ENCODE results near the gene HOMER2.

The HOMER2 gene

DNA sequence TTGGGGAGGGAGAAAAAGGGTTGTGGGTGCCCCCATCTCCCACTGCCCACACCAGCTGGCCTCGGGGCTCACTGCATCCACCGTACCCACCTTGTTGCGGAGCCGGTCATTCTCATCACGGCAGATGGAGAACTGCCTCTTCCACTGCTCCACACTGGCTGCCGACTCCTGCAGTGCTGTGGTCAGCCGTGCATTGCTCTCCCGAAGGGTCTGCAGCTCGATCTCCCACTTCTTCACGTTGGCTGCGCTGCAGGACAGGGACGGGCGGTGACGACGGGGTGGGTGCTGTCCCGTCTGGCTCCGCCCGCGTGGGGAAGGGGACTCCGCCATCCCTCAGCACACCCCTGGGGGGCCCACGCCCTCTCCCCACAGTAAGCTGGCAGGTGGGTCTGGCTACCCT, 98.0 kb downstream of the HOMER2 start:
- H3K4me2 ChIP-seq (ENCODE audit: insufficient read depth, low read length, poor library complexity, severe bottlenecking), result no peak overlapping the region
- H3K4me1 ChIP-seq (ENCODE audit: control insufficient read depth in 2 of 2, insufficient read depth in 1 of 2, low read depth in 1 of 2, low read length in 2 of 2), result peaks cover 16 to 25% of the 10 kb centered on the region in 2 donors
- no peak overlapping the region for H3K14ac ChIP-seq (ENCODE audit: low read length)
- no peak overlapping the region for H2BK5ac ChIP-seq (ENCODE audit: low read length)
- H3K36me3 ChIP-seq (replicated peaks in 1 of 2; ENCODE audit: control insufficient read depth in 2 of 2, insufficient read depth in 2 of 2, low read length in 2 of 2), result peaks cover 4 to 9% of the 10 kb centered on the region in 2 donors
- peak overlapping the region; percentile 11 for H3K23ac ChIP-seq (ENCODE audit: low read depth, low read length, poor library complexity)
- H2BK15ac ChIP-seq (ENCODE audit: low read length), result peak overlapping the region; percentile 95
- H3K9me3 ChIP-seq (replicated peaks in 1 of 2; ENCODE audit: control insufficient read depth in 2 of 2, insufficient read depth in 1 of 2, low read depth in 1 of 2, low read length in 2 of 2), result peaks cover 0 to 2% of the 10 kb centered on the region in 2 donors
- peak overlapping the region; percentile 13 for H3K4ac ChIP-seq (ENCODE audit: low read length)
- no CpG with 5 or more reads among the region's 21 CpGs for WGBS, 2 donors (ENCODE audit: extremely low coverage in 2 of 2, insufficient read length in 2 of 2, insufficient replicate concordance in 1 of 2)
- H3K79me1 ChIP-seq (ENCODE audit: low read depth, low read length), result no peaks in the 10 kb centered on the region
- H3K27ac ChIP-seq (replicated peaks; ENCODE audit: low read length), result no peak overlapping the region
- no peak overlapping the region for H4K8ac ChIP-seq (ENCODE audit: low read depth, low read length)
- peak overlapping the region; percentile 92 for H2BK12ac ChIP-seq (ENCODE audit: low read length)
- H2BK120ac ChIP-seq (ENCODE audit: low read depth, low read length), result peak overlapping the region; percentile 10
- no peak overlapping the region for H2AFZ ChIP-seq (ENCODE audit: low read length)
- H3K9ac ChIP-seq (ENCODE audit: low read depth, low read length, poor library complexity), result no peak overlapping the region
- no peak overlapping the region for H3K4me3 ChIP-seq (ENCODE audit: low read length in 2 of 2)
- H3K27me3 ChIP-seq (ENCODE audit: control insufficient read depth in 3 of 3, insufficient read depth in 3 of 3, low read depth in 1 of 3, low read length in 3 of 3), result no peaks in the 10 kb centered on the region
- H3K18ac ChIP-seq (ENCODE audit: low read length), result peak overlapping the region; percentile 91
- H4K91ac ChIP-seq (ENCODE audit: low read depth, low read length, poor library complexity), result peak overlapping the region; percentile 81
- peak overlapping the region; percentile 99 for H2AK5ac ChIP-seq (ENCODE audit: low read depth, low read length)
- no peak for DNase-seq (ENCODE audit: low spot score)

DNA sequence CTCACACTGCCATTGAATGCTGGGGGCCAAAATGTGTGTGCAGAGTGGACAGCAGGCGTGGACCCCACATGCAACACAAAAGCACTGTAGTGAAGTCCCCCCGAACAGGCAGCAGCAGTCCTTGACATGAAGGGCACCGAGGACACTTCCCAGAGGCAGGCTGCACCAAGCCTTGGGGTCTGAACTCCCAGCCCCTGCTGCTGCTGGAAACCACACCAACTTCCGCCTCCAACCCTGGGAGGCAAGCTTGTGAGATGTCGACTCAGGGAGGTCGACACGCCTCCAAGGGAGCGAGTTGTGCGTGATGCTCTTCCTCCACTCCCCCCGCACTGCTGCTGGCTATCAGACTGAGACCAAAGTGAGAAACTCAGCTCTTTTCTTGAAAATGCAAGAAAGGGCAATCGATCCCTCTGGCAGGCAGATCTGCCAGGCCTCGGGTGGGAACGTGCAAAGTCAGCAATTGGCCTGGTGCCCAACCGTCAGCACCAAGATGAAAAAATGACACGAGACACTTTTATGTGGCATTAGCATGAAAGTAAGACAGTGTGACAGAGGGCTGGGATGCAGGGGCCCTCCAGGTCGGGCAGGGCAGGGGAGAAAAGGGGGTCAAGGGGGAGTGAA, 99.5 kb downstream of the HOMER2 start:
- peaks cover 16 to 25% of the 10 kb centered on the region in 2 donors for H3K4me1 ChIP-seq (ENCODE audit: control insufficient read depth in 2 of 2, insufficient read depth in 1 of 2, low read depth in 1 of 2, low read length in 2 of 2)
- peak overlapping the region; percentile 15 for H3K18ac ChIP-seq (ENCODE audit: low read length)
- H3K23ac ChIP-seq (ENCODE audit: low read depth, low read length, poor library complexity), result no peak overlapping the region
- H3K14ac ChIP-seq (ENCODE audit: low read length), result no peak overlapping the region
- no CpG with 5 or more reads among the region's 16 CpGs for WGBS, 2 donors (ENCODE audit: extremely low coverage in 2 of 2, insufficient read length in 2 of 2, insufficient replicate concordance in 1 of 2)
- H2AFZ ChIP-seq (ENCODE audit: low read length), result no peak overlapping the region
- no peak overlapping the region for H4K8ac ChIP-seq (ENCODE audit: low read depth, low read length)
- peak overlapping the region; percentile 5 for H2AK5ac ChIP-seq (ENCODE audit: low read depth, low read length)
- H2BK5ac ChIP-seq (ENCODE audit: low read length), result no peak overlapping the region
- no peak overlapping the region for H2BK12ac ChIP-seq (ENCODE audit: low read length)
- peak overlapping the region; percentile 27 for H2BK120ac ChIP-seq (ENCODE audit: low read depth, low read length)
- no peaks in the 10 kb centered on the region for H3K79me1 ChIP-seq (ENCODE audit: low read depth, low read length)
- DNase-seq (ENCODE audit: low spot score), result no peak
- no peaks in the 10 kb centered on the region for H3K27me3 ChIP-seq (ENCODE audit: control insufficient read depth in 3 of 3, insufficient read depth in 3 of 3, low read depth in 1 of 3, low read length in 3 of 3)
- peaks cover 2 to 13% of the 10 kb centered on the region in 2 donors for H3K36me3 ChIP-seq (replicated peaks in 1 of 2; ENCODE audit: control insufficient read depth in 2 of 2, insufficient read depth in 2 of 2, low read length in 2 of 2)
- no peak overlapping the region for H3K4ac ChIP-seq (ENCODE audit: low read length)
- H4K91ac ChIP-seq (ENCODE audit: low read depth, low read length, poor library complexity), result no peak overlapping the region
- no peak overlapping the region for H3K4me2 ChIP-seq (ENCODE audit: insufficient read depth, low read length, poor library complexity, severe bottlenecking)
- peaks cover 0 to 2% of the 10 kb centered on the region in 2 donors for H3K9me3 ChIP-seq (replicated peaks in 1 of 2; ENCODE audit: control insufficient read depth in 2 of 2, insufficient read depth in 1 of 2, low read depth in 1 of 2, low read length in 2 of 2)
- H2BK15ac ChIP-seq (ENCODE audit: low read length), result peak overlapping the region; percentile 42
- H3K4me3 ChIP-seq (ENCODE audit: low read length in 2 of 2), result no peak overlapping the region
- H3K27ac ChIP-seq (replicated peaks; ENCODE audit: low read length), result no peak overlapping the region
- H3K9ac ChIP-seq (ENCODE audit: low read depth, low read length, poor library complexity), result no peak overlapping the region

DNA sequence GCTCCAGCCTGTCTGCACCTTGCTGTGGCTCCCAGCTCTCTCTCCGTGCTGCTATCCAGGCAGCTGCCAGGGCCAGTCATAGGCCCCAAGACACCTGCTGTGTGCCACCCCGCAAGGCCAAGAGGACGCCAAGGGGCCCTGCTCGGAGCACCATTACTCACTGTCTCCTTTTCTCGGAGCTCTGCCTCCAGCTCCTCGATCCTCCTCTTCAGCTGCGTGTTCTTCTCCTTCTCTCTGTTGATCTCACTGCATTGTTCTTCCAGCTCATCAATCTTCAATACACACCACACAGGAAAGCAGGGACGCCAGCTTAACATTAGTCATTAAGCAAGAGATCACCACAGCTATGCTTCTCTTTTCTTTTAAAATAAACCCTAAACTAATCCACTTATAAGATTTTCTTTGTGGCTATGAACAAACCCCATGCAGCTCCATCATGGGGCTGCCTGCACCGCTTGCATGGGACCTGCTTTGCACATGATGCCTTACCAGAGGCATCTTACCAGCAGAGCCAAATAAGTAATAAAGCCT, 100.5 kb downstream of the HOMER2 start:
- Histone ChIP-seq H3K27ac (replicated peaks; ENCODE audit: low read length) (no peak overlapping the region), H4K8ac (ENCODE audit: low read depth, low read length) (no peak overlapping the region), H2BK5ac (ENCODE audit: low read length) (peak overlapping the region; percentile 63), H3K4me2 (ENCODE audit: insufficient read depth, low read length, poor library complexity, severe bottlenecking) (no peak overlapping the region), H2BK12ac (ENCODE audit: low read length) (no peak overlapping the region), H3K9ac (ENCODE audit: low read depth, low read length, poor library complexity) (no peak overlapping the region), H2AK5ac (ENCODE audit: low read depth, low read length) (peak overlapping the region; percentile 27), H2BK120ac (ENCODE audit: low read depth, low read length) (no peak overlapping the region), H3K4ac (ENCODE audit: low read length) (no peak overlapping the region), H3K36me3 (replicated peaks in 1 of 2; ENCODE audit: control insufficient read depth in 2 of 2, insufficient read depth in 2 of 2, low read length in 2 of 2) (peaks cover 2 to 13% of the 10 kb centered on the region in 2 donors), H2AFZ (ENCODE audit: low read length) (no peak overlapping the region), H3K79me1 (ENCODE audit: low read depth, low read length) (no peaks in the 10 kb centered on the region), H4K91ac (ENCODE audit: low read depth, low read length, poor library complexity) (no peak overlapping the region), H2BK15ac (ENCODE audit: low read length) (peak overlapping the region; percentile 65), H3K4me1 (ENCODE audit: control insufficient read depth in 2 of 2, insufficient read depth in 1 of 2, low read depth in 1 of 2, low read length in 2 of 2) (peaks cover 16 to 25% of the 10 kb centered on the region in 2 donors), H3K27me3 (ENCODE audit: control insufficient read depth in 3 of 3, insufficient read depth in 3 of 3, low read depth in 1 of 3, low read length in 3 of 3) (no peaks in the 10 kb centered on the region), H3K14ac (ENCODE audit: low read length) (no peak overlapping the region), H3K9me3 (replicated peaks in 1 of 2; ENCODE audit: control insufficient read depth in 2 of 2, insufficient read depth in 1 of 2, low read depth in 1 of 2, low read length in 2 of 2) (peaks cover 0 to 2% of the 10 kb centered on the region in 2 donors), H3K18ac (ENCODE audit: low read length) (no peak overlapping the region), H3K23ac (ENCODE audit: low read depth, low read length, poor library complexity) (no peak overlapping the region), H3K4me3 (ENCODE audit: low read length in 2 of 2) (no peak overlapping the region)
- DNase-seq (ENCODE audit: low spot score), result no peak
- WGBS, 2 donors (ENCODE audit: extremely low coverage in 2 of 2, insufficient read length in 2 of 2, insufficient replicate concordance in 1 of 2), result no CpG with 5 or more reads among the region's 9 CpGs

DNA sequence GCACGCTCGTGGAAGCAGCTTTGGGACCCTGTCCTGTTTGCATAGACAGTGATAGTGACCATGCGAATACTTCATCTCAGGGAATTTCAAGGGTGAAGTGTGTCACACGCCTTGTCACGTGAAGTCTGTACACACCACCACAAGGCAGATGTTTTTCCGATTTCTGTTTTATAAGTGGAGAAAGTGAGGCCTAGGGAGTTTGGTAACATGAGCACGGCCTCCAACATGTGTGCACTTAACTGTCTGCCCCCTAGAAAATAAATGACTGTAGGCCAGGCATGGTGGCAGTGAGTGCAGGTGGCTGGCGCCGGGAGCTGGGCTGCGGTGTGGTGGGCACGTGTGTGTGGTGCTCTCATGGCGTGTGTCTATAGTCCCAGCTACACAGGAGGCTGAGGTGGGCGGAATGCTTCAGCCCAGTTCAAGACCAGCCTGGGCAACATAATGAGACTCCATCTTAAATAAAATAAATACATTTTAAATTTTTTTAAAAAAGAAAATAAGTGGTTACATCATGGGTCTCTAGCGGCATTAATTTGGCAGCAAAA, 101.1 kb downstream of the HOMER2 start:
- Histone ChIP-seq H3K23ac (ENCODE audit: low read depth, low read length, poor library complexity) (no peak overlapping the region), H3K4me1 (ENCODE audit: control insufficient read depth in 2 of 2, insufficient read depth in 1 of 2, low read depth in 1 of 2, low read length in 2 of 2) (peaks cover 16 to 23% of the 10 kb centered on the region in 2 donors), H3K27ac (replicated peaks; ENCODE audit: low read length) (no peak overlapping the region), H3K9me3 (replicated peaks in 1 of 2; ENCODE audit: control insufficient read depth in 2 of 2, insufficient read depth in 1 of 2, low read depth in 1 of 2, low read length in 2 of 2) (no peaks in the 10 kb centered on the region), H3K27me3 (ENCODE audit: control insufficient read depth in 3 of 3, insufficient read depth in 3 of 3, low read depth in 1 of 3, low read length in 3 of 3) (no peaks in the 10 kb centered on the region), H4K91ac (ENCODE audit: low read depth, low read length, poor library complexity) (no peak overlapping the region), H3K18ac (ENCODE audit: low read length) (no peak overlapping the region), H2BK15ac (ENCODE audit: low read length) (no peak overlapping the region), H4K8ac (ENCODE audit: low read depth, low read length) (no peak overlapping the region), H2AFZ (ENCODE audit: low read length) (no peak overlapping the region), H3K36me3 (replicated peaks in 1 of 2; ENCODE audit: control insufficient read depth in 2 of 2, insufficient read depth in 2 of 2, low read length in 2 of 2) (peaks cover 4 to 13% of the 10 kb centered on the region in 2 donors), H3K9ac (ENCODE audit: low read depth, low read length, poor library complexity) (no peak overlapping the region), H2AK5ac (ENCODE audit: low read depth, low read length) (no peak overlapping the region), H3K4ac (ENCODE audit: low read length) (no peak overlapping the region), H3K4me3 (ENCODE audit: low read length in 2 of 2) (no peak overlapping the region), H3K14ac (ENCODE audit: low read length) (no peak overlapping the region), H2BK5ac (ENCODE audit: low read length) (peak overlapping the region; percentile 63), H3K79me1 (ENCODE audit: low read depth, low read length) (no peaks in the 10 kb centered on the region), H2BK12ac (ENCODE audit: low read length) (no peak overlapping the region), H2BK120ac (ENCODE audit: low read depth, low read length) (no peak overlapping the region), H3K4me2 (ENCODE audit: insufficient read depth, low read length, poor library complexity, severe bottlenecking) (no peak overlapping the region)
- no peak for DNase-seq (ENCODE audit: low spot score)
- WGBS, 2 donors (ENCODE audit: extremely low coverage in 2 of 2, insufficient read length in 2 of 2, insufficient replicate concordance in 1 of 2), result no CpG with 5 or more reads among the region's 14 CpGs

Measured in neuronal stem cell (in vitro differentiated cells).